Upper lobe of left lung (tissue), 6 donors: ENCODE data around the gene FNTB. TPM values are rescaled to one million over a fixed set of nuclear protein-coding genes. Genes with fewer than 3 reads are reported as not detected.

ENCODE experiments used
- ATAC-seq, 2 donors: fragments of 200-7000 bp; cut with Tn5 transposase; one replicate each; pipeline ENCODE4 v1.9.1; 2022; ENCODE audit warnings: mild to moderate bottlenecking in 2 of 2, moderate library complexity in 2 of 2; ENCODE audit not compliant: low FRiP score in 2 of 2
- DNase-seq, 2 donors: peaks; one replicate each; pipeline ENCODE4 v3.0.0-alpha.2; 2019 to 2020
- H3K27ac ChIP-seq, 4 donors: fragments of 200-600 bp; sonication (generic); one replicate each; pipeline ENCODE4 v1.5.1; 2016 to 2019
- H3K27me3 ChIP-seq, 4 donors: fragments of 200-600 bp; sonication (generic); one replicate each; pipeline ENCODE4 v1.5.1; 2017 to 2019
- H3K36me3 ChIP-seq, 4 donors: fragments of 200-600 bp; sonication (generic); one replicate each; pipeline ENCODE4 v1.5.1; 2016 to 2019
- H3K4me1 ChIP-seq, 4 donors: fragments of 200-600 bp; sonication (generic); one replicate each; pipeline ENCODE4 v1.5.1; 2018 to 2019
- H3K4me3 ChIP-seq, 4 donors: fragments of 200-600 bp; sonication (generic); one replicate each; pipeline ENCODE4 v1.5.1; 2017 to 2019; ENCODE audit warnings: mild to moderate bottlenecking in 2 of 4, moderate library complexity in 1 of 4
- H3K9me3 ChIP-seq, 4 donors: fragments of 200-600 bp; sonication (generic); one replicate each; pipeline ENCODE4 v1.5.1; 2018 to 2019
- CTCF ChIP-seq, 6 experiments: fragments of 450-650 bp in 4 of 6; fragments of 200-600 bp in 2 of 6; sonication (generic) in 2 of 6; IDR thresholded peaks; one replicate each; pipeline ENCODE4 v1.5.1; 2016 to 2019; ENCODE audit warnings: antibody characterized with exemption in 6 of 6
- EP300 ChIP-seq, 4 donors: sonication (generic); formaldehyde crosslinking; IDR thresholded peaks; one replicate each; pipeline ENCODE4 v1.5.1; 2017; ENCODE audit warnings: antibody characterized with exemption in 4 of 4, control low read depth in 2 of 4
- POLR2A ChIP-seq, 4 donors: fragments of 450-650 bp; IDR thresholded peaks; one replicate each; pipeline ENCODE4 v1.5.1; 2016 to 2017; ENCODE audit warnings: antibody characterized with exemption in 4 of 4, mild to moderate bottlenecking in 2 of 4
- POLR2AphosphoS5 ChIP-seq, 2 donors: sonication (generic); formaldehyde crosslinking; IDR thresholded peaks; one replicate each; pipeline ENCODE4 v1.5.1; 2017; ENCODE audit warnings: antibody characterized with exemption in 2 of 2
- WGBS, 2 donors: methylation state at CpG; one replicate each; pipeline ENCODE4 v1.1.5; 2017 to 2018; 5-methylcytosine and 5-hydroxymethylcytosine counted together
- total RNA-seq, 6 donors: library from RNA; depleted of rRNA in 4 of 6; stranded (reverse); fragments of >200 nt in 4 of 6; gene quantifications; one replicate each; pipeline versions ENCODE4 v1.1.0 to v1.2.1, GENCODE V29; 2016 to 2021
- donor health status: DM: no; HTN: no; CAD: no; lungs with moderate emphysema.
- donor health status: DM: no; HTN: yes; CAD: no; lungs with severe emphysema.

The FNTB gene
- total RNA-seq, 6 donors from 2014 or later: 9.5 to 30.1 (median 16.0) TPM

- peak; percentile 0 to 4 for ATAC-seq
- Histone ChIP-seq H3K4me1 (peaks cover 35 to 50% (median 49%) of the 10 kb centered on the region in 4 donors), H3K36me3 (peaks cover 0 to 5% (median 0%) of the 10 kb centered on the region in 4 donors), H3K4me3 (peak overlapping the region; percentile 88 to 99 (median 94)), H3K27me3 (no peaks in the 10 kb centered on the region), H3K27ac (peak overlapping the region; percentile 97 to 99 (median 98)), H3K9me3 (no peaks in the 10 kb centered on the region)
- 0 to 1% methylated on average over 14 to 37 of the region's 66 CpGs for WGBS, 2 donors
- peak; percentile 27 to 85 for DNase-seq
- TF ChIP-seq POLR2A (IDR thresholded peaks at IDR 0.05) (peak in 1 of 4 donors; percentile 49), EP300 (IDR thresholded peaks at IDR 0.05) (no peak), CTCF (IDR thresholded peaks at IDR 0.05) (no peak), POLR2AphosphoS5 (IDR thresholded peaks at IDR 0.05) (no peak)
Observed at GRCh38 chr14:65101631-65102440, 115.1 kb downstream of the FNTB start.

GRCh38 chr14:65102441-65103149 lies 115.9 kb downstream of the FNTB start, which contains the start of gene MAX:
Gene MAX (minus strand): TSS chr14:65102517. CDS start chr14:65102339, 178 bp downstream.
- TF ChIP-seq POLR2AphosphoS5 (IDR thresholded peaks at IDR 0.05): peak; percentile 85 to 97
- TF ChIP-seq EP300 (IDR thresholded peaks at IDR 0.05): peak in 1 of 4 donors; percentile 26
- TF ChIP-seq CTCF (IDR thresholded peaks at IDR 0.05): no peak
- TF ChIP-seq POLR2A (IDR thresholded peaks at IDR 0.05): peak in 3 of 4 donors; percentile 45 to 89 (median 85)
- Histone ChIP-seq H3K9me3 (no peaks in the 10 kb centered on the region), H3K27me3 (no peaks in the 10 kb centered on the region), H3K27ac (peak within 1 kb of the TSS; percentile 97 to 99 (median 98)), H3K36me3 (peaks cover 0 to 5% (median 0%) of the 10 kb centered on the region in 4 donors), H3K4me1 (peaks cover 28 to 42% (median 42%) of the 10 kb centered on the region in 4 donors), H3K4me3 (peak within 1 kb of the TSS; percentile 88 to 99 (median 94))
- peak; percentile 97 to 98 for ATAC-seq
- DNase-seq: peak; percentile 99 to 100
- WGBS, 2 donors: 0 to 2% methylated on average over 28 to 34 of the region's 61 CpGs

GRCh38 chr14:65103150-65103760 lies 116.6 kb downstream of the FNTB start:
- WGBS, 2 donors: 7 to 37% methylated on average over 6 to 22 of the region's 22 CpGs
- no peak for ATAC-seq
- no peak for DNase-seq
- Histone ChIP-seq H3K36me3 (no peaks in the 10 kb centered on the region), H3K27ac (peak overlapping the region; percentile 29 to 99 (median 98)), H3K4me1 (peaks cover 21 to 36% (median 35%) of the 10 kb centered on the region in 4 donors), H3K27me3 (no peaks in the 10 kb centered on the region), H3K4me3 (peak overlapping the region; percentile 61 to 99 (median 94)), H3K9me3 (no peaks in the 10 kb centered on the region)
- TF ChIP-seq EP300 (IDR thresholded peaks at IDR 0.05) (no peak), CTCF (IDR thresholded peaks at IDR 0.05) (peak in 1 of 6 experiments; percentile 8), POLR2A (IDR thresholded peaks at IDR 0.05) (no peak), POLR2AphosphoS5 (IDR thresholded peaks at IDR 0.05) (no peak)

GRCh38 chr14:65104791-65105190 lies 118.1 kb downstream of the FNTB start:
- ATAC-seq (no peak), DNase-seq (no peak)
- Histone ChIP-seq H3K27ac (no peak overlapping the region), H3K9me3 (no peaks in the 10 kb centered on the region), H3K27me3 (no peaks in the 10 kb centered on the region), H3K4me3 (no peak overlapping the region), H3K4me1 (peaks cover 12 to 20% (median 20%) of the 10 kb centered on the region in 4 donors), H3K36me3 (no peaks in the 10 kb centered on the region)
- 93 to 94% methylated on average over 3 of the region's 3 CpGs for WGBS, 2 donors
- TF ChIP-seq EP300 (IDR thresholded peaks at IDR 0.05) (no peak), POLR2AphosphoS5 (IDR thresholded peaks at IDR 0.05) (no peak), CTCF (IDR thresholded peaks at IDR 0.05) (no peak), POLR2A (IDR thresholded peaks at IDR 0.05) (no peak)
